GM21381 (cell line): ENCODE measurements around the gene UFSP2.

Experiments
- ATAC-seq: cut with Tn5 transposase; IDR thresholded peaks from one replicate; pipeline ENCODE4 v1.9.1; 2021; ENCODE audit warnings: mild to moderate bottlenecking, moderate library complexity; ENCODE audit not compliant: unreplicated experiment

Gene UFSP2

GRCh38 chr4:185357733-185358440 lies 67.9 kb downstream of the UFSP2 start:
- ATAC-seq: no peak

DNA sequence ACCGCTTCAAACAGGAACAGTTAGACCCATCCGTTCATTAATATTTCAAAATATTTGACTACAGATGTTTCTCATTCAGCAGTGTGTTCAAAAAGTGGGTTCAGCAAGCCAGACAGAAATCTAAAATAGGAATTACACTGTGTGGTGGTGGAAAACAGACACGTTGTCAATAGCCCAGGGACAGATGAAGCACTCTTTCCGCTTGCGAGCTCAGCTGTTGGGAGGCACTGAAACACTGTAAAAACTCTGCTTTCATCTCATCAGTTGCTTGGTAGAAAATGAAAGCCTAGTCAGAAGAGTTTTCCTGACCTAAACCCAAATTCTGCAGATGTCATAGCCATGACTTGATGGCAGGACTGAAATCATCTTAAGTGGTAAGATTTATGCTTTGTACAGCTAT lies 68.6 kb downstream of the UFSP2 start:
- ATAC-seq: no peak

- no peak for ATAC-seq
These were observed 73.0 kb downstream of the UFSP2 start for GRCh38 chr4:185352741-185353140.

DNA sequence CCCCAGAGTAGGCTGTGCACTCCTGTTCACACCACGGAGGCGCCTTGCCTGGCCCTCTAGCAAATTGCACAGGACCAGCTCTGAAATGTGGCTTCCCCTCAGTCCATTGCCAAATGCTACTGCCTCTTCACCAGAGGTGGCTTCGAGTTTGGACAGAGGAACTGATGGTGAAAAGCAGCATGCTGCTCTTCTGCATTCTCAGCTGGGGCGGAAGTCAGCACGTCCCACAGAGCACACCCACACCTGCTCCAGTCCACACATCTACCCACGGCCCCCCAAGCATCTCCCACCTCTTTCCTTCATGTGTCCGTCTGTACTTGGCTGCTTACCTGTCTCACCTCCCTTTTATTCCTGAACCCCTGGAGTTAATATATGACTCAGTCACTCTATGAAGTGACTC lies 73.6 kb downstream of the UFSP2 start:
- no peak for ATAC-seq

DNA sequence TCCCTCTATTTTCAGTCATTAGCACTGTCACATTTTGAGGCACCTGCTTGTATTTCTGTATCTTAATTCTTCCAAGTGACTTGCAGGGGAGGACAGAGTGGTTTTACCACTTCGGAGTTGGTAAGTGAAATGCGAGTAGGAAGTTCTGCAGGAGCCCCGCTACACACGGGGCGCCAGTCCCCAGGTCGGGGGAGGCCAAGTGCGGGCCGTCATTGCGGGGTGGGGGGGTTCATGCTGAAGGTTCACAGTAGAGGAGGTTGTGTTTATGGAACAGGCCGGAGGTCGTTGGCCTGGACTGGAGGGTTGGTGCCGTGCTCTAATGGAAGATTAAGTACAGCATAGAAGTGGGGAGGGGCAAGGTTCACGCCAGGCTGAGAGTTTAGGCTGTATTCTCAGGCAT lies 74.1 kb downstream of the UFSP2 start:
- ATAC-seq: no peak
